ENCODE results near the gene BAX. TPM values are rescaled to one million over a fixed set of nuclear protein-coding genes. Genes with fewer than 3 reads are reported as not detected.

The BAX gene
- total RNA-seq, 4 donors from 2014 or later: 38.9 to 42.8 (median 42.4) TPM

DNA sequence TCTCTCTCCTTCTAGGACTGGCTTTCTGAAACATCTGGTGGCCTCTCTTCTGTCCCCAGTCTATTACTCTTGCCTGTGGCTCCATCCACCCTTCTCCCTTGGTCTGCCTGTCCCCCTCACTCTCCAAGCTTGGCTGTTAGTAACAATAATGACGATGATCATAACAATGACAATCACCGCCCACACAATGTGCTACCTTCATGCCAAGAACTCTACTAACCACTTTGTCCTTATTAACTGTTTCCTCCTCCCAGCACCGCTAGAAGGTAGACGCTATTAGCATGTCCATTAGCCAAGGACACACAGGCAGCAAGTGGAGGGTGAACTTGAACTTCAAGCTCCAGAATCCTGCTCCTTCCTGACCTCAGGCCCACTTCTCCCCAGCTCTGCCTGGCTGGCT is 35.7 kb downstream of the BAX start:
- H3K27me3 ChIP-seq: no peaks in the 10 kb centered on the region
- TF ChIP-seq POLR2A (IDR thresholded peaks at IDR 0.05) (no peak), CTCF (IDR thresholded peaks at IDR 0.05) (no peak)
- H3K9me3 ChIP-seq: no peaks in the 10 kb centered on the region
- H3K4me3 ChIP-seq: no peak overlapping the region
- WGBS, 2 donors: 67 to 72% methylated on average over 4 of the region's 4 CpGs
- no peak for DNase-seq
- H3K36me3 ChIP-seq: peaks cover 12 to 60% (median 20%) of the 10 kb centered on the region in 3 donors
- H3K27ac ChIP-seq: peak overlapping the region in 3 of 4 donors; percentile 36 to 97 (median 69)
- peaks cover 31 to 48% (median 32%) of the 10 kb centered on the region in 3 donors for H3K4me1 ChIP-seq
- intact Hi-C loops (cut with DNase I): no loop called here

- H3K4me1 ChIP-seq: peaks cover 31 to 51% (median 32%) of the 10 kb centered on the region in 3 donors
- H3K27me3 ChIP-seq: no peaks in the 10 kb centered on the region
- H3K4me3 ChIP-seq: peak overlapping the region in 2 of 4 donors; percentile 73 to 83
- peaks cover 12 to 53% (median 13%) of the 10 kb centered on the region in 3 donors for H3K36me3 ChIP-seq
- 79 to 88% methylated on average over 8 to 12 of the region's 22 CpGs for WGBS, 2 donors
- TF ChIP-seq POLR2A (IDR thresholded peaks at IDR 0.05) (no peak), CTCF (IDR thresholded peaks at IDR 0.05) (no peak)
- intact Hi-C loops (cut with DNase I): no loop called here
- peak overlapping the region; percentile 90 to 97 (median 97) for H3K27ac ChIP-seq
- H3K9me3 ChIP-seq: no peaks in the 10 kb centered on the region
- DNase-seq: no peak
Observed at GRCh38 chr19:48991011-48991609, 36.4 kb downstream of the BAX start.

DNA sequence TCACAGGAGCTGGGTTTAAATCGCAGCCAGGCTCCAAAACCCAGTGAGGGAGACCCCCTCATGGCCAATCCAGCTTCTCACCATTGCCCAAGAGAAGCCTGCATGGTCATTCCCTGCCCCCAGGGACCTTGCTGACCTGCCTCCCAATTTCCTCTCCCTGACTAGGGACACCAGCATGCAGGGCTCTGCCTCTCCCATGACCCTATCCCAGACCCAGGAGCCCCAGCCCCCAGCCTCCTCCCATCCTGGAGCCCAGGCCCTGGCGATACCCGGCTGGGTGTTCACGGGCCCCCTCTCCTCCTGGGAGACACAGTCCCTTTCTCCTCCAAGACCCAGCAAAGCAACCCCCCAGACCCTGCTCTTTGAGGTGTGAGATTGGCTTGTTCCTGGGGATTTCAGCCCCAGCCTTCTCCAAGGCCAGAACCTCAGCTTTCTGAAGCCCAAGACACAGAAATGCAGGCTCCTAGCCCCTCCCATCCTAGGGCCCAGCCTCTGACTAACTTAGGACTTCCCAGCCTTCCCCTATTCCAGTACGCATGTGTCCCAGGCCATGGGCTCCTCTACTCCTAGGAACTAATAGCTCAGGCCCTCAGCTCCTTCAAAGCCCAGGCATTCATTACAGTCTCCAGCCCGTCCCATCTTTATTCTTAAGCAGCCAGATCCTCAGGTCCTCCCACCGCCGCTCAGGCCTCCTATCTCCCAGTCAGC is 37.4 kb downstream of the BAX start:
- 13 to 19% methylated on average over 4 to 7 of the region's 8 CpGs for WGBS, 2 donors
- Histone ChIP-seq H3K4me3 (peak overlapping the region; percentile 53 to 83 (median 78)), H3K27ac (peak overlapping the region; percentile 90 to 97 (median 97)), H3K9me3 (no peaks in the 10 kb centered on the region), H3K36me3 (peaks cover 12 to 44% (median 12%) of the 10 kb centered on the region in 3 donors), H3K4me1 (peaks cover 31 to 51% (median 32%) of the 10 kb centered on the region in 3 donors), H3K27me3 (no peaks in the 10 kb centered on the region)
- DNase-seq: no peak
- TF ChIP-seq CTCF (IDR thresholded peaks at IDR 0.05): peak in 1 of 6 experiments; percentile 9
- peak in 3 of 4 donors; percentile 44 to 70 (median 61) for TF ChIP-seq POLR2A (IDR thresholded peaks at IDR 0.05)
- intact Hi-C loops (cut with DNase I): no loop called here

GRCh38 chr19:48992581-48993174 is 38.0 kb downstream of the BAX start:
- Histone ChIP-seq H3K4me3 (peak overlapping the region; percentile 53 to 83 (median 78)), H3K27me3 (no peaks in the 10 kb centered on the region), H3K4me1 (peaks cover 31 to 51% (median 32%) of the 10 kb centered on the region in 3 donors), H3K27ac (peak overlapping the region; percentile 90 to 97 (median 97)), H3K36me3 (peaks cover 12 to 38% (median 12%) of the 10 kb centered on the region in 3 donors), H3K9me3 (no peaks in the 10 kb centered on the region)
- 0 to 3% methylated on average over 5 to 15 of the region's 20 CpGs for WGBS, 2 donors
- no peak for DNase-seq
- intact Hi-C loops (cut with DNase I): no loop called here
- TF ChIP-seq CTCF (IDR thresholded peaks at IDR 0.05): no peak
- no peak for TF ChIP-seq POLR2A (IDR thresholded peaks at IDR 0.05)

Data from esophagus squamous epithelium (tissue), 5 donors.